Measurements from ENCODE around the gene KBTBD12.

KBTBD12 gene

DNA sequence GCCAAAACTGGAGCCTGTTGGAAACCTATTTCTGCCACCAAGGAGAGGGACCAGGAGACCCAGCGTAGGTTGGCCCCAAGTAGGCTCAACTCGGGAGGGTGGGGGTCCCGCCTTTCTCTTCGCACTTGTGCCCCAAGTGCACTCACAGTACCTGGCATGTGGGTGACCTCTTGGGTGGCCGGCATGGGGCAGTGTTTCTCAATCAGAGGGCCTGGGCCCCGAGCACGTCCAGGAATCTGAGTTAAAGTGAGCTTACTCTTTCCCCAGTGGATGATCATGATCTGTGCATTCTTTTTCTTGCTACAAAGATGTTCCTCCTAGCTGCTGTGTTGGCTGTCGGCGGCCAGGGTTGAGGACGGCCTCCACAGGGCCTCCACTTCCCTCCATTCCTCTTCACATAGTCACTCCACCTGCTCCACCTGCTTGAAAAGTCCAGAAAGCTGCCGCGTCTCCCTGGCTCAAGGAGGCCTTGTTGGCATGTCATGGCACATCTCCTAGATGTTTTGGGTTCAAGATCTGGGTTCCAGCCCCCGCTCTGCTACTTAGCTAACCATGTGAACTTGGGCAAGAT is 70.7 kb downstream of the KBTBD12 start:
- TF ChIP-seq, protein P1, sequence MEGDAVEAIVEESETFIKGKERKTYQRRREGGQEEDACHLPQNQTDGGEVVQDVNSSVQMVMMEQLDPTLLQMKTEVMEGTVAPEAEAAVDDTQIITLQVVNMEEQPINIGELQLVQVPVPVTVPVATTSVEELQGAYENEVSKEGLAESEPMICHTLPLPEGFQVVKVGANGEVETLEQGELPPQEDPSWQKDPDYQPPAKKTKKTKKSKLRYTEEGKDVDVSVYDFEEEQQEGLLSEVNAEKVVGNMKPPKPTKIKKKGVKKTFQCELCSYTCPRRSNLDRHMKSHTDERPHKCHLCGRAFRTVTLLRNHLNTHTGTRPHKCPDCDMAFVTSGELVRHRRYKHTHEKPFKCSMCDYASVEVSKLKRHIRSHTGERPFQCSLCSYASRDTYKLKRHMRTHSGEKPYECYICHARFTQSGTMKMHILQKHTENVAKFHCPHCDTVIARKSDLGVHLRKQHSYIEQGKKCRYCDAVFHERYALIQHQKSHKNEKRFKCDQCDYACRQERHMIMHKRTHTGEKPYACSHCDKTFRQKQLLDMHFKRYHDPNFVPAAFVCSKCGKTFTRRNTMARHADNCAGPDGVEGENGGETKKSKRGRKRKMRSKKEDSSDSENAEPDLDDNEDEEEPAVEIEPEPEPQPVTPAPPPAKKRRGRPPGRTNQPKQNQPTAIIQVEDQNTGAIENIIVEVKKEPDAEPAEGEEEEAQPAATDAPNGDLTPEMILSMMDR (conservative IDR thresholded peaks at IDR 0.05) = no peak
- no peak overlapping the region for H3K27ac ChIP-seq

DNA sequence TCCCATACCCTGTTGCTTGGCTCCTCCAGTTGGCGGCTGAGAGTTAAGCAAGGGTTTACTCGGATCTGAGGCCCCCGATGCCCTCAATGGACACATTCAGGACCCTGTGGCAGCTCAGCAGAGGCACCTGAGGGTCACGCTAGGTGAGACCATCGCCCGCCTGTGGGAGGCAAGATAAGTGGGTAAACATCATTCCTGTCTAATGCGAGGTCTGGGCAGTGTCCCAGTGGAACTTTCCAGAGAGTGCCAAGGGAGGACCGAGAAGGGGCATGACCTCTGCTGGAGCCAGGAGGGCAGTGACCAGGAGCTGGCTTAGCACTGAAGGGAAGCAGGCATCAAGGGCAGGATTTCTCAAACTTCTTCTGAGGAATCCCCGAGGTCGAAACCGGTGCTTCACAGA is 71.8 kb downstream of the KBTBD12 start:
- TF ChIP-seq, protein P1 (conservative IDR thresholded peaks at IDR 0.05) = no peak
- H3K27ac ChIP-seq = 0 out of 2 replicates have a peak overlapping the region, but pooled peaks have one; percentile 9

DNA sequence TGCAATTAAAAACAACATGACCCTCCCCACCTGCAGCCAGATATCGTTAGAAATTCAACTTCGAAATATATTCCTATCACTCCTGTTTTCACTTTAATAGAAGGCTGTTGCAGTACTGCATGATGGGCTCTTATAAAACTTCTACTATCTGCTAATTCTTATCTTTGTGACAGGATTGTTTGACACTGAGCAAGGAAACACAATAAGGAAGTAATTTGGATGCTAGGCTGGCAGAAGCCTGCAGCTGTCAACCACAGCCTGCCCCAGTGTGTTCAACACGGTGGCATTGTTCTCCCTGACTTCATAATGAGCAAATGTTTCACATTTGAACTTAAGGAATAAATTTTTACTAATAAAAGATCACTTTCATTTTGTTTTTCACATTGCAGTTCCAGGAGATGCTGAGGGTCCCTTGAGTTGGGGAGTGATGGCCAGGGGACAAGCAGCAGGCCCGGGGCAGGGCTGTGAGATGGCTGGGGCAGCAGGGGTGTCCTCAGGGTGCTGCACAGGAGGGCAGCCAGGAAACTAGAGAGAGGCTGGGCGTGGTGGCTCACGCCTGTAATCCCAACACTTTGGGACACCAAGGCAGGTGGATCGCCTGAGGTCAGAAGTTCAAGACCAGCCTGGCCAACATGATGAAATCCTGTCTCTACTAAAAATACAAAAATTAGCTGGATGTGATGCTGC is 72.4 kb downstream of the KBTBD12 start:
- H3K27ac ChIP-seq = peak overlapping the region; percentile 9; the same call in 1 of the 2 replicates
- TF ChIP-seq, protein P1 (conservative IDR thresholded peaks at IDR 0.05) = no peak

DNA sequence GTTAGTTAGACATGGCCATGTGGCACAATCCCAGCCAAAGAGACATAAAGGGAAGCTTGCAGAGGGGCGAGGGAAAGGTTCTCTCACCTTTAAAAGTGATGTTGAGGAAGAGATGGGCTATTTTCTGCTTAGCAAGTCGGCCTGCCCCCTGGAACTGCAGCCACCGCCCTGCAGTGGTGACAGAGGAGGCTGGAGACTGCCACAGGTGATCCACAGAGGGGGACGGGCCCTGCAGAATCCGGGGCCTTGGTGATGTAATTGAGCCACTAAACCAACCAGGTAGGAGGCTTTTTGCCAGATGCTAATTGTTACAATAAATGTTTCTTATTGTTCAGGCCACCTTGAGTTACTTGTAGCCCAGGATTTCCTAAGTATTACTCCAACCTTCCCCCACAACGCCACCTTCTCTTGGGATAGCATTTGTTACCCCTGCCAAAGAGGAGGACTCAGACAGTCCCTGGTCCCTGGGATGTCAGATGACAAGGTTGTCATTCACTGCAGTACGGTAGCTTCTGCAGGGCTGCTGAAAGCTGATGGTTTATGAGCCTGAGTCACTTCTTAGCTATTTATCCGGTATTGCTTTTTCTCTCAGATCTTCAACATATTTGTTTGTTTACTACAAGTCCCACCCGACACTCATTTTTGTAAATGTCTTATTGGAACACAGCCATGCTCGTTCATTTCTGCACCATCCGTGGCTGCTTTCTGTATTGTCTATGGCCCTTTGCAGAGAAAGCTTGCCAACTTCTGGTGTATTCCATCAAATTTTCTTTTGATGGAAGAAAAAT is 73.9 kb downstream of the KBTBD12 start:
- TF ChIP-seq, protein P1 (conservative IDR thresholded peaks at IDR 0.05) = no peak
- no peak overlapping the region for H3K27ac ChIP-seq

DNA sequence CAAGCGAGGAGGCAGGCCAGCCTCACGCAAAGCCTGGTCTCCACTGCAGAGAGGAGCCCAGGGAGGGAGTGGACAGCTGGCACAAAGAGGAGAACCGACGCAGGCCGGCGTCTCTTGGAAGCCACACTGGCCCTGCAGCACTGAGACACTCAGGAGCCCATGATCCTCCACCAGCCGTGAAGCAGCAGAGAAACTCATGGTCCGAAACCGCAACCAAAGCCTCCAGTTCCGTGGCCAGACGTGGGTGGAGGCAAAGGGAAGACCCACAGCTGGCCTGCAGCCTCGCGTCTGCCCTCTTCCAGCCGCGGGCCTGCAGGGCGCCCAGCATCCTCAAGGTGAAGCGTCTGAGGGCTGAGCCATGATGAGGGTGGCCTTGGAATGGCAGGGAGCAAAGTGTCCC is 75.0 kb downstream of the KBTBD12 start:
- TF ChIP-seq, protein P1 (conservative IDR thresholded peaks at IDR 0.05) = no peak
- H3K27ac ChIP-seq = no peak overlapping the region

DNA sequence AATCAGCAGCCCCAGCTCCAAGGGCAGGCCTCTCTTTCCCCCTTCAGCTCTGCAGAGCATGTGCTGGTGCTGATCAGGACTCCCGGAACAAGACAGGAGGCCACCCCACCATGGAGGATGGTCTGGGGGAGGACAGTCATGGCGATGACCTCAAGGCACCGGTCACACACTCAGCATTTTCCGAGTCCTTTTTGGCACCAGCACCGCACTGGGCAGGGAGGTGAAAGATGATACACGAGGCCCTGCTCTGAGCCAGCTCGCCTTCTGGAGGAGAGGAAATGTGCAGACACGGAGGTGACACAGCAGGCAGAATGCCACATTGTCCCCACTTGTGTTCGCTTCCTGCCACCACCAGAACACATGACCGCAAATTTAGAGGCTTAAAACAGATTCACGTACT is 75.4 kb downstream of the KBTBD12 start:
- TF ChIP-seq, protein P1 (conservative IDR thresholded peaks at IDR 0.05) = no peak
- H3K27ac ChIP-seq = no peak overlapping the region

DNA sequence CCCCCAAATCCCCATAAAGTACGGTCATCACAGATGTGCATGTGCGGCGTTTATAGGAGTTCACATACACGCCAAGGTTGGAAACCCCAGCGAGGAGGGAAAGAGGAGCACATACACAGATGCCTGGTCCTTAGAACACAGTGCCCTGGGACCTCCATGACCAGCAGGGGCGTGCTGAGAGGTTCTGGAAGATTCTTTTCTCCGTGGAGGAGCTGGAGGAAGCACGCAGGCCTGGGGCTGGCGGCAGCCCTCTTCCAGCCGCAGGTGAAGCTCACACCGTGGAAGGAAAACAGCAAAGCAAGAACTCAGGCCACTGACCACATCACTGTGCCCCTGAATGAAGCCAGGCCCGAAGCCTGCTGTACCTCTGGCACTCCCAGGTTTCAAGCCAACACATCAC is 76.2 kb downstream of the KBTBD12 start:
- no peak overlapping the region for H3K27ac ChIP-seq
- TF ChIP-seq, protein P1 (conservative IDR thresholded peaks at IDR 0.05) = no peak
